NCI-H510A treated with DMSO at 0.1 percent for 48 hours (cell line): ENCODE results near the gene COL25A1.

Source experiments
- DNase-seq: peaks from one replicate; lab custom pipeline; 2025; lab: John Stamatoyannopoulos, UW

COL25A1 gene

GRCh38 chr4:109302361-109303139 lies at the start of gene COL25A1:
TSS of gene COL25A1 (minus strand) at chr4:109302658.
- DNase-seq = peak; percentile 34

DNA sequence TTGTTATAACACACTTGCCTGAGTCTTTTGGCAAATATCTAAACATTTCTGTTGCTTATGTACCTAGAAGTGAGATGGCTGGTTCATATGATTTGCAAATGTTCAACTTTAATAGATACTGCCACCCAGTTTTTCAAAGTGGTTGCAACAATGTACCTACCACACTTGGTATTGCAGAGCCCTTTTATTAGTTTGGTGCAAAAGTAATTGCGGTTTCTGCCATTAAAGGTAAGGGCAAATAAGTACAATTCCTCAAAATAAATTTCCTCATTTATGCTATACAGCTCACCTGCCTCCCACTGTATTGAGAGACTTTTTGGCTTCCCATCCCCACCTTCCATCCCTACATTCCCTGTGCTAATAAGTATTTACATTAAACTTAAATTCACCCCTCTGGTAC lies 47.7 kb upstream of the COL25A1 start:
- no peak for DNase-seq

- DNase-seq = no peak
Observed at GRCh38 chr4:109334129-109335105, 32.0 kb upstream of the COL25A1 start.

- DNase-seq = no peak
Observed at GRCh38 chr4:109332926-109333464, 30.5 kb upstream of the COL25A1 start.

- DNase-seq = no peak
Observed at GRCh38 chr4:109327641-109328040, 25.2 kb upstream of the COL25A1 start.

- DNase-seq = no peak
Observed at GRCh38 chr4:109325698-109326097, 23.2 kb upstream of the COL25A1 start.

DNA sequence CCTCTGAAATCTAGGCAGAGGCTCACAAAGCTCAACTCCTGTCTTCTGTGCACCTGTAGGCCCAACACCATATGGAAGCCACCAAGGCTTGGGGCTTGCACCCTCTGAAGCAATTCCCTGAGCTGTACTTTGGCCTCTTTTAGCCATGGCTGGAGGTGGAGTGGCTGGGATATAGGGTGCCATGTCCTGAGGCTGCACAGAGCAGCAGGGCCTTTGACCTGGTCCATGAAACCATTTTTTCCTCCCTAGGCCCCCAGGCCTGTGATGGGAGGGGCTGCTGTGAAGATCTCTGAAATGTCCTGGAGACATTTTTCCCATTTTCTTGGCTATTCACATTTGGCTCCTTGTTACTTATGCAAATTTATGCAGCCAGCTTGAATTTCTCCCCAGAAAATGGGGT lies 20.9 kb upstream of the COL25A1 start:
- DNase-seq = no peak

- no peak for DNase-seq
Observed at GRCh38 chr4:109321232-109321631, 18.8 kb upstream of the COL25A1 start.

DNA sequence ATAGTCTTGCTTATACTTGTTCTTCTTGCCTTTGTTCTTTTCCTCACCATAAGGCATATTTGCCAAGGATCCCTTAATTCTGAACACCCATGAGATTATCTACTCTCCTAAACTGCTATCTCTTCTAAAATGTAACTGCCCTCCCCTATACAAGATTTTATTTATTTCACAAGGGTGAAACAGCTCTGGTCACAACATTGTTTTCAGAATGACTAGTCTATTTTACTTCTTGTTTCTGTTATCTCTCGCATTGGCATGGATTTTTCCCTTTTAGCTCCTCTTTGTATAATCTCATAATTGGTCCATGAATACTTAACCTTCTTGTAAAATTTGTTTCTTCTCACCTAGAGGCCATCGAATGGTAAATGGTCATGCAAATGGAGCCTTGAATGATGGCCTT lies 17.2 kb upstream of the COL25A1 start:
- no peak for DNase-seq

GRCh38 chr4:109319156-109319555 lies 16.7 kb upstream of the COL25A1 start:
- no peak for DNase-seq

DNA sequence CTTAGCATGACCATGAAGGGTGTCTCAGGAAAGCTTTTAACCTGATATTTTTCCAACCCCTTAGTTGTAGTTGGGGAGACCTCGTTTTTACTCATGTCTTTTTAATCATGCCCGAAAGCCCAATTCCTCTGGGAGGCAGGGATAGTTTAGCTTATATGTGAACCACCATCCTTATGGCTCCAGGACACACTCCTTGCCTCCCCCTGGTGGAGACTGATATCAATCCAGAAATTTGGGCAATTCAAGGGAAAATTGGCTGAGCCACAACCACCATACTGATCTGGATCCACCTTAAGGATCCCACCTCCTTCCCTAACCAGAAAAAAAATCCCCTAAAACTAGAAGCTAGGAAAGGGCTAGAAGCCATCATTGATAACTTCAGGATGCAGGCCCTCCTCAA lies 13.4 kb upstream of the COL25A1 start:
- no peak for DNase-seq

DNA sequence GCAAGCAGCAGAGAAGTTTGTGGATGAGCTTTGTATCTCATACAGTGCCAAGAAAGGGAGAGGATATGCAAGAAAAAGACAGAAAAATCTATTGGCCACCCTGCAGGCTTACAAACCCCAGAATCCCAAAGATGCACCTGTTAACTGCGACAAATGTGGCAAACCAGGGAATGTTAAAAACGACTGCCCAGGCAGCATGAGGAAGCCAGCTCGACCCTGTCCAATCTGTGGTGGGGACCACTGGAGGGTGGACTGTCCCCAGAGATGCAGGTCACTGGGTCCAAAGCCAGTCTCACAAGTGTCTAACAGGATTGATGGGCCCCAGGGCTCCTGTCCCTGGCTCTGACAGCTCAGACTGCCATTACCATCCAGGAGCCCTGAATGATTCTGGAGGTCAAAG lies 12.9 kb upstream of the COL25A1 start:
- DNase-seq = no peak

GRCh38 chr4:109313168-109314133 lies 11.0 kb upstream of the COL25A1 start:
- DNase-seq = no peak

DNA sequence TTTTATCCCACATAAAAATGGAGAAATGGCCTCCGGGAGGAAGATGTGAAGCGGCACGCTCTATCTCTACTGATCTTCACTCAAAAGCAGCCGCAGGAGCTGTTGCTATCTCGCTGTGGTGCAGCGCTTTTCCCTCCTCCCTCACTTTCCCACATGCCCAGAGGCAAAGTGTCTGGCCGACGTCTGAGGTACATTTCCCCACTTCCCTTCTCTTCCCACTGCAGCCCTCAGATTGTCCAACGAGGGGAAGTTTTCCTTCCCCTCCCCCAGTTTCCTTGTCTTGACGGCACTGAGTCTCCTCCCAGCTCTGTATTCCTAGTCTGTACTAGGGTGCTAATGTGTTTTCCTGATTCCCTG lies 660 bp upstream of the COL25A1 start:
- DNase-seq = no peak

GRCh38 chr4:109301651-109302360 lies 652 bp downstream of the COL25A1 start:
- DNase-seq = no peak

DNA sequence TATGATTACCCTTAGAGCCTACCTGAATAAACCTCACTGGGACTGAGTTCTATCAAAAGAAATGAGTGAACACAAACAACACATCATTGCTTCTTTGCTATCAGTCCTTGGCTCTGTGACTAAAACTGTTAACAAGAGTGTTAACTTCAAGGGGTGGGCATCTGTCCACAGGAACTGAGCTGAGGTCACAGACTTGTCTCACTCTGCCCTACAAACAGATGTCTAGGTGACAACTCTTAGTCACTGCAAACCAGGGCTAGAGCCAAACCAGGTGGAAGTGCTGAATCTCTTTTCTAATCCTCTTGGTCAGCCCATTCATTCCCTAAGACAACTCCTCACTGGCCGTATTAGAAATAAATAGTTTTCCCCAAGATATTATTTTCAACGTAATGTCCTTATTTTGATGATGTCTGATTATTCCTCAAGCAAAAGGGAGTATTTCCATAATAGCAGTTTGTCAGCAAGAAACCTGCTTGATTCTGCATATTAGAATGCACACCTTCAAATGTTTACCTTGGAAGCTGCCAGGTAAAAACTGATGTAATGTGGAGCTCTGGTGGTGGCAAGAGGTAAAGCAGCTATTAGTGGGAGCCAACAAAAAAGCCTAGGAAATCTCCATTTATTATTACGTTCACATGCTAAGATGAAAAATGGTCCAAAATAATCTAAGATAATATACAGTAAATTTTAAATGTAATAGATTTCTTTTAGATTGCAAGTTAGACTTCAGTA lies 4.0 kb downstream of the COL25A1 start:
- DNase-seq = peak; percentile 52

DNA sequence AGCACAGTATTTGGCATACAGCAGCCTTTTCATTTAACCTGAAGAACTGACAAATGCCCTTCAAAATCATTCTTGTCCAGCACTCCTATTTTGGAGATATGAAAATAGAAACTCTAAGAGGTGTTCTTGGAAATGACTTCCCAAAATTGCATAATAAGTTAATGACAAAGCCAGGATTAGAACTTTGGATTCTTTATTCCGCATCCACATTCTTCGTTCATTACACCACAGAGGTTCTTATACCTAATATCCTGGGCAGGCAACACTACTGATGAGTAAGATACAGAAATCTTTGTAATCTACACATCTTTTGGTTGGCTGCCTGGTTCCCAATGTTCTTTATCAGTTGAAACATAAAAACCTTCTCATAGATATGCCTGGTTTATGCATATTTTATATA lies 5.9 kb downstream of the COL25A1 start:
- DNase-seq = no peak

GRCh38 chr4:109295081-109295480 lies 7.4 kb downstream of the COL25A1 start:
- no peak for DNase-seq

DNA sequence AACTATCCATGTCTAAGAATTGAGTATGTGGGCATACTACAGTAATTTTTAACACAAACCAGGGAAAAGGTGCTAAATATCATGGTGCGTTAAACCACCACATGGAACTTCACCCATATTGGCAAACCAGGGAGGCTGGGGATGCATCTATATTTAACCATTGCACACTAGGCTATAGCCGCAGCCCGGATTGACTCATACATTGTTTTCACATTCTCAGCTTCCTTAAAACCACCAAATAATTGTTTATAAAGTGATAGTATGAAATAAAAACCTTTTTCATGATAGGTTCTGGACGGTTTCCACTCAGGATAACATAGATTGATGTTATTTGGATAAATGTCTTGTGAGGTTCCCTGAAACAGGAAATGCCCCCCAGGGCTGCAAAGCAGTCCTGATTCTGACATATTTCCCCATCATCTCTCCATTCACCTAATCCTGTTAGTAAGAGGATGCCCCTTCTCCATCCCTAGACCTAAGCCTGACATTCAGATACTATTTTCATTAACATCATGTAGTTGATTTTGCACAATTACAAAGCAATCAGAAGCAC lies 7.9 kb downstream of the COL25A1 start:
- no peak for DNase-seq

GRCh38 chr4:109294006-109294405 lies 8.5 kb downstream of the COL25A1 start:
- DNase-seq = no peak
